ENCODE results near the gene FGF22. TPM values are rescaled to one million over a fixed set of nuclear protein-coding genes. Genes with fewer than 3 reads are reported as not detected.
A peak's percentile ranks its signal among the peaks of the same experiment; 100 is the strongest.

Gene FGF22
- total and polyA plus RNA-seq, 2 of the 13 experiments (the other 11 are each of a cell fraction or from before 2014, with no cell fraction given): 0.24 TPM; not detected in 1

- TF ChIP-seq SAP130 (CRISPR knock-in tag; IDR thresholded peaks at IDR 0.05; ENCODE audit: low read depth) (peak; percentile 79), ZNF556 (CRISPR knock-in tag; IDR thresholded peaks at IDR 0.05; ENCODE audit: borderline replicate concordance) (no peak), RORA (CRISPR knock-in tag; IDR thresholded peaks at IDR 0.05) (no peak), TAF1 (CRISPR knock-in tag; IDR thresholded peaks at IDR 0.05) (peak; percentile 31; the same call in 1 of the 2 replicates), ZNF850 (CRISPR knock-in tag; conservative IDR thresholded peaks at IDR 0.05) (0 out of 2 replicates have a peak, but pooled peaks have one; percentile 7), MEIS1 (CRISPR knock-in tag; IDR thresholded peaks at IDR 0.05; ENCODE audit: borderline replicate concordance) (no peak), GABPA (IDR thresholded peaks at IDR 0.05; ENCODE audit: low read depth, low read length) (no peak), GABPA (CRISPR knock-in tag; IDR thresholded peaks at IDR 0.05; ENCODE audit: low read depth) (peak; percentile 63), ZNF431 (CRISPR knock-in tag; IDR thresholded peaks at IDR 0.05; ENCODE audit: borderline replicate concordance, low read depth) (0 out of 2 replicates have a peak, but pooled peaks have one; percentile 10), ZBTB1 (CRISPR knock-in tag; IDR thresholded peaks at IDR 0.05; ENCODE audit: borderline replicate concordance) (no peak), ZNF24 (IDR thresholded peaks at IDR 0.05) (no peak), SMAD1 (CRISPR knock-in tag; IDR thresholded peaks at IDR 0.05; ENCODE audit: borderline replicate concordance, low read depth) (no peak), NR2F2 (IDR thresholded peaks at IDR 0.05; ENCODE audit: borderline replicate concordance, low read depth) (0 out of 2 replicates have a peak, but pooled peaks have one; percentile 7), FOSL1 (CRISPR knock-in tag; IDR thresholded peaks at IDR 0.05; ENCODE audit: borderline replicate concordance) (0 out of 2 replicates have a peak, but pooled peaks have one; percentile 4), ZNF12 (CRISPR knock-in tag; IDR thresholded peaks at IDR 0.05) (no peak), ZNF546 (CRISPR knock-in tag; conservative IDR thresholded peaks at IDR 0.05) (0 out of 2 replicates have a peak, but pooled peaks have one; percentile 8), MTA1 (CRISPR knock-in tag; IDR thresholded peaks at IDR 0.05; ENCODE audit: borderline replicate concordance) (no peak), SNRNP70 (IDR thresholded peaks at IDR 0.05; ENCODE audit: low read depth, low read length) (no peak), SP2 (CRISPR knock-in tag; IDR thresholded peaks at IDR 0.05) (no peak), POLR2G (IDR thresholded peaks at IDR 0.05; ENCODE audit: low read depth, low read length) (peak; percentile 51; the same call in 1 of the 2 replicates), CEBPB (IDR thresholded peaks at IDR 0.05; ENCODE audit: borderline replicate concordance, low read depth, low read length) (no peak), KAT2B (IDR thresholded peaks at IDR 0.05; ENCODE audit: borderline replicate concordance, low read depth, low read length) (no peak), REL (CRISPR knock-in tag; conservative IDR thresholded peaks at IDR 0.05) (0 out of 2 replicates have a peak, but pooled peaks have one; percentile 42), ZNF564 (CRISPR knock-in tag; IDR thresholded peaks at IDR 0.05) (0 out of 2 replicates have a peak, but pooled peaks have one; percentile 8), HDAC1 (CRISPR knock-in tag; IDR thresholded peaks at IDR 0.05) (peak; percentile 39; the same call in 1 of the 2 replicates), ZNF558 (CRISPR knock-in tag; IDR thresholded peaks at IDR 0.05; ENCODE audit: borderline replicate concordance) (peak; percentile 45; the same call in 1 of the 2 replicates), ZNF382 (CRISPR knock-in tag; IDR thresholded peaks at IDR 0.05; ENCODE audit: borderline replicate concordance) (no peak), ZFX (CRISPR knock-in tag; IDR thresholded peaks at IDR 0.05; ENCODE audit: low read depth) (peak; percentile 56; the same call in 1 of the 2 replicates), SIX4 (CRISPR knock-in tag; IDR thresholded peaks at IDR 0.05) (no peak)
- TF ChIP-seq, protein P1, sequence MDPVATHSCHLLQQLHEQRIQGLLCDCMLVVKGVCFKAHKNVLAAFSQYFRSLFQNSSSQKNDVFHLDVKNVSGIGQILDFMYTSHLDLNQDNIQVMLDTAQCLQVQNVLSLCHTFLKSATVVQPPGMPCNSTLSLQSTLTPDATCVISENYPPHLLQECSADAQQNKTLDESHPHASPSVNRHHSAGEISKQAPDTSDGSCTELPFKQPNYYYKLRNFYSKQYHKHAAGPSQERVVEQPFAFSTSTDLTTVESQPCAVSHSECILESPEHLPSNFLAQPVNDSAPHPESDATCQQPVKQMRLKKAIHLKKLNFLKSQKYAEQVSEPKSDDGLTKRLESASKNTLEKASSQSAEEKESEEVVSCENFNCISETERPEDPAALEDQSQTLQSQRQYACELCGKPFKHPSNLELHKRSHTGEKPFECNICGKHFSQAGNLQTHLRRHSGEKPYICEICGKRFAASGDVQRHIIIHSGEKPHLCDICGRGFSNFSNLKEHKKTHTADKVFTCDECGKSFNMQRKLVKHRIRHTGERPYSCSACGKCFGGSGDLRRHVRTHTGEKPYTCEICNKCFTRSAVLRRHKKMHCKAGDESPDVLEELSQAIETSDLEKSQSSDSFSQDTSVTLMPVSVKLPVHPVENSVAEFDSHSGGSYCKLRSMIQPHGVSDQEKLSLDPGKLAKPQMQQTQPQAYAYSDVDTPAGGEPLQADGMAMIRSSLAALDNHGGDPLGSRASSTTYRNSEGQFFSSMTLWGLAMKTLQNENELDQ (CRISPR knock-in tag; IDR thresholded peaks at IDR 0.05; ENCODE audit: borderline replicate concordance): no peak
These were observed 22.7 kb downstream of the FGF22 start (continued) for GRCh38 chr19:662207-662961.
